OCI-LY1 (cell line): ENCODE measurements around the gene DMRT1.

Experiments used
- EZH2 ChIP-seq: fragments of 200-600 bp; sonication (generic), shearing (Covaris generic); IDR thresholded peaks from 2 replicates; pipeline ENCODE4 v1.8.0; 2017; ENCODE audit warnings: borderline replicate concordance, mixed run types, mild to moderate bottlenecking, antibody characterized with exemption, low read length, moderate library complexity, mixed read lengths
- TF ChIP-seq, protein P1 (sequence below): fragments of 200-600 bp; sonication (generic), shearing (Covaris generic); IDR thresholded peaks from 2 replicates; pipeline ENCODE4 v1.5.1; 2017; ENCODE audit warnings: mild to moderate bottlenecking, antibody characterized with exemption, low read length, moderate library complexity, mixed read lengths

DNA sequence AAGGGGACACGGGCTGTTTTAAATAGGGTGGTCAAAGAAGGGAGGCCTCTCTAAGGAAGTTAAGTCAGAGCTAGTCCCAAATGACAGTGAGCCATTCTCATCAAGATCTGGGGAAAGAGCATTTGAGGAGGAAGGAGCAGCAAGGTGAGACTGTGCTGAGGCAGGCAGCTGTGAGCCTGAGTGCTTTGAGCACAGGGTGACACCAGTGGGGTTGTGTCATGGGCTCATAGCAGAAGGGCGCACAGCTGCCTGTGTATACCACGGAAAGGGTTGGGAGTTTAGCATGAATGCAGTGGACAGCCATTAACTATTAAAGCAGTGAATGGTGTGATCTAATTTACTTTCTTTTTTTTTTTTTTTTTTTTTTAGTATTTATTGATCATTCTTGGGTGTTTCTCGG is 19.2 kb downstream of the DMRT1 start:
- TF ChIP-seq, protein P1, sequence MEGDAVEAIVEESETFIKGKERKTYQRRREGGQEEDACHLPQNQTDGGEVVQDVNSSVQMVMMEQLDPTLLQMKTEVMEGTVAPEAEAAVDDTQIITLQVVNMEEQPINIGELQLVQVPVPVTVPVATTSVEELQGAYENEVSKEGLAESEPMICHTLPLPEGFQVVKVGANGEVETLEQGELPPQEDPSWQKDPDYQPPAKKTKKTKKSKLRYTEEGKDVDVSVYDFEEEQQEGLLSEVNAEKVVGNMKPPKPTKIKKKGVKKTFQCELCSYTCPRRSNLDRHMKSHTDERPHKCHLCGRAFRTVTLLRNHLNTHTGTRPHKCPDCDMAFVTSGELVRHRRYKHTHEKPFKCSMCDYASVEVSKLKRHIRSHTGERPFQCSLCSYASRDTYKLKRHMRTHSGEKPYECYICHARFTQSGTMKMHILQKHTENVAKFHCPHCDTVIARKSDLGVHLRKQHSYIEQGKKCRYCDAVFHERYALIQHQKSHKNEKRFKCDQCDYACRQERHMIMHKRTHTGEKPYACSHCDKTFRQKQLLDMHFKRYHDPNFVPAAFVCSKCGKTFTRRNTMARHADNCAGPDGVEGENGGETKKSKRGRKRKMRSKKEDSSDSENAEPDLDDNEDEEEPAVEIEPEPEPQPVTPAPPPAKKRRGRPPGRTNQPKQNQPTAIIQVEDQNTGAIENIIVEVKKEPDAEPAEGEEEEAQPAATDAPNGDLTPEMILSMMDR = no peak
- TF ChIP-seq EZH2 = no peak
